Upper lobe of right lung (tissue), 1 donor: Measurements from ENCODE around the gene ALAD. TPM values are rescaled to one million over a fixed set of nuclear protein-coding genes. Genes with fewer than 3 reads are reported as not detected.

Experiments used
- ATAC-seq: fragments of 200-7000 bp; cut with Tn5 transposase; one replicate; pipeline ENCODE4 v1.9.1; 2020; ENCODE audit warnings: mild to moderate bottlenecking, moderate library complexity
- DNase-seq: peaks from one replicate; pipeline ENCODE4 v3.0.0-alpha.2; 2020
- H3K27ac ChIP-seq: fragments of 200-600 bp; one replicate; pipeline ENCODE4 v1.8.0; 2022
- H3K27me3 ChIP-seq: fragments of 200-600 bp; one replicate; pipeline ENCODE4 v1.8.0; 2022; ENCODE audit warnings: mild to moderate bottlenecking
- H3K36me3 ChIP-seq: fragments of 200-600 bp; one replicate; pipeline ENCODE4 v1.8.0; 2022
- H3K4me1 ChIP-seq: fragments of 200-600 bp; one replicate; pipeline ENCODE4 v1.8.0; 2022
- H3K4me3 ChIP-seq: fragments of 200-600 bp; one replicate; pipeline ENCODE4 v1.8.0; 2022; ENCODE audit warnings: mild to moderate bottlenecking
- H3K9me3 ChIP-seq: fragments of 200-600 bp; one replicate; pipeline ENCODE4 v1.8.0; 2022
- intact Hi-C: fragments of 100-400 bp; cut with DNase I; formaldehyde crosslinking; loops from one replicate; pipeline ENCODE4 v1.11.0; 2022
- total RNA-seq: library from RNA; stranded (reverse); fragmentation: NEBNext Ultra II Directional; extraction: Animal tissue kit (Norgen Biotek cat#: 25700); gene quantifications from one replicate; pipeline ENCODE4 v1.2.1, GENCODE V29; 2021
- TF ChIP-seq, protein P1 (sequence below): fragments of 200-600 bp; IDR thresholded peaks from one replicate; pipeline ENCODE4 v1.8.0; 2022; ENCODE audit warnings: antibody characterized with exemption
- donor health status: DM: no; HTN: yes; CAD: no; lungs with severe emphysema.

ALAD gene
- total RNA-seq, 1 donor from 2014 or later: 37.7 TPM

DNA sequence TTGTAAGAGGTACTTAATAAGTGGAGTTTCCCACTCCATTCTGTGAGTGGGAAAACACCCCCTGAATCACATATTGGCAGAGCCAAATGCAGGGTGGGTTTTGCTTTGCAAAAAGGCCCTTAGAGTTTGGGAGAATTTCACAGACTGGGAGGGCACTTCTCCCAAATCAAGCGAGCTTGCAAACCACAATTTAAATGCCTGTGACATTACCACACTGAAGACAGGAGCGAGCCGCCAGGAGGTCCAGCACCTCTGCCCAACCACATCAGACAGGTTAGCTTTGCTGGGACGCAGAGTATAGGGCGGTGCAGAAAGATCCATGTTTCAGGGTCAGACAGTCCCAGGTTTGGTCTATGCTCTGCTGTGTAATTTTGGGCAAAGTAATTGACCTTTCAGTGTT, 2.3 kb downstream of the ALAD start:
- DNase-seq (no peak), ATAC-seq (no peak)
- TF ChIP-seq, protein P1, sequence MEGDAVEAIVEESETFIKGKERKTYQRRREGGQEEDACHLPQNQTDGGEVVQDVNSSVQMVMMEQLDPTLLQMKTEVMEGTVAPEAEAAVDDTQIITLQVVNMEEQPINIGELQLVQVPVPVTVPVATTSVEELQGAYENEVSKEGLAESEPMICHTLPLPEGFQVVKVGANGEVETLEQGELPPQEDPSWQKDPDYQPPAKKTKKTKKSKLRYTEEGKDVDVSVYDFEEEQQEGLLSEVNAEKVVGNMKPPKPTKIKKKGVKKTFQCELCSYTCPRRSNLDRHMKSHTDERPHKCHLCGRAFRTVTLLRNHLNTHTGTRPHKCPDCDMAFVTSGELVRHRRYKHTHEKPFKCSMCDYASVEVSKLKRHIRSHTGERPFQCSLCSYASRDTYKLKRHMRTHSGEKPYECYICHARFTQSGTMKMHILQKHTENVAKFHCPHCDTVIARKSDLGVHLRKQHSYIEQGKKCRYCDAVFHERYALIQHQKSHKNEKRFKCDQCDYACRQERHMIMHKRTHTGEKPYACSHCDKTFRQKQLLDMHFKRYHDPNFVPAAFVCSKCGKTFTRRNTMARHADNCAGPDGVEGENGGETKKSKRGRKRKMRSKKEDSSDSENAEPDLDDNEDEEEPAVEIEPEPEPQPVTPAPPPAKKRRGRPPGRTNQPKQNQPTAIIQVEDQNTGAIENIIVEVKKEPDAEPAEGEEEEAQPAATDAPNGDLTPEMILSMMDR: no peak
- Histone ChIP-seq H3K36me3 (peaks cover under 1% of the 10 kb centered on the region), H3K9me3 (no peaks in the 10 kb centered on the region), H3K4me3 (no peak overlapping the region), H3K27me3 (no peaks in the 10 kb centered on the region), H3K4me1 (peaks cover 12% of the 10 kb centered on the region), H3K27ac (peak overlapping the region; percentile 17)
- intact Hi-C loops: no loop called here

DNA sequence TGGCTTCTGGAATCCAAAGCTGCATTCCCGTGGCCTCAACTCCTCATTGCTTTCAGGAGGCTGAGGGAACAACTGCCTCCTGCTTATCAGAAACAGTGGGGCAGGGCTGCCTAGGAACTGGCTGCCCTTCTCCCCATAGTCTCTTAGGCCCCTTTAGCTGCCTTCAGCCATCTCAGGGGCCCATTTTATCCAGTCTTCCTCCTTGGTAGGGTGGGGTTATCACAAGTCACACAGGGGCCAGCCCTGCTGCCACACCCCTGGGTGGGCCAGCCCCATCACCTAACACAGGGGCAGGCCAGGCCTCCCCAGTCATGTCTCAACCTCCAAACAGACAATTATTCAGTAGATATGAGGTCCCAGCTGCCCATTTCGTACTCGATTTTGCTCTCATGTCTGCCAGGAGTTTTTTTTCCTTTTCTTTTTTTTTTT, 3.9 kb downstream of the ALAD start:
- ATAC-seq: no peak
- TF ChIP-seq, protein P1: no peak
- H3K9me3 ChIP-seq: no peaks in the 10 kb centered on the region
- peaks cover 14% of the 10 kb centered on the region for H3K36me3 ChIP-seq
- no peak for DNase-seq
- intact Hi-C loops: no loop called here
- H3K27me3 ChIP-seq: no peaks in the 10 kb centered on the region
- no peak overlapping the region for H3K4me3 ChIP-seq
- no peak overlapping the region for H3K27ac ChIP-seq
- peaks cover 12% of the 10 kb centered on the region for H3K4me1 ChIP-seq

DNA sequence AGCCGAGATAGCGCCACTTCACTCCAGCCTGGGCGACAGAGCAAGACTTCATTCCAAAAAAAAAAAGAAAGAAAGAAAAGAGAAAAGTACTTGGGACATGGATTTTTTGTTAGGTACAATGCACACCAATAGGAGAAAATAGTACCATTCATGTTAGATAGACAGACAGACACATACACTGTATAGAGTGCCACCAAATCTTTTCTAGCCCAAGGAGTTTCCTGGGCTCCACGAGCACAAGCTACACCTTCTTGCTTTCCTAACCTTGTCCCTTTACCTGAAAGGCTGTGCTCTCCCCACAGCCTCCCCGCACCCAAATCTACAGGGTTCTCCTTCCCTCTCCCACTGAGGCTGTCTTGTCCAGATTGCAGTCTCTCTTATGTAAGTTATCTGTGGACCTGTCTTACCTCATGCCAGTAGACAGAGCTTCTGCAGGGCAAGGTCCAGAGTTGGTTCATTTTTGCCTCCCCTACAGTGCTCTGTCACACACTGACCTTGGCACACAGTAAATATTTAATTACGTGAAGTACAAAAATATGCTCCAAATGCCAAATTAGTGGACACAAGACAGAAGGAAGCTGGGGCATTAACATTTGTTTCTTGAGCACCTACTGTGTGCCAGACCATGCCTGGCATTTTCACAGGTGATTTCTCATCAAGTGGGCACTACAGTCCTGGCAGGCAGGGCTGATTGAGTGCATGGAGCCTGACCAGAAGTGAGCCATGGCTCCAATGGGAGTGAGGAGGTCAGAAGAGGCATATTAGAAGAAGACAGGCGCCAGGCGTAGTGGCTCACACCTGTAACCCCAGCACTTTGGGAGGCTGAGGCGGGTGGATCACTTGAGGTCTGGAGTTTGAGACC, 5.9 kb downstream of the ALAD start:
- Histone ChIP-seq H3K27ac (no peak overlapping the region), H3K36me3 (peaks cover 34% of the 10 kb centered on the region), H3K27me3 (no peaks in the 10 kb centered on the region), H3K9me3 (no peaks in the 10 kb centered on the region), H3K4me1 (peaks cover 5% of the 10 kb centered on the region), H3K4me3 (no peak overlapping the region)
- TF ChIP-seq, protein P1: no peak
- ATAC-seq (no peak), DNase-seq (no peak)
- intact Hi-C loops: no loop called here

DNA sequence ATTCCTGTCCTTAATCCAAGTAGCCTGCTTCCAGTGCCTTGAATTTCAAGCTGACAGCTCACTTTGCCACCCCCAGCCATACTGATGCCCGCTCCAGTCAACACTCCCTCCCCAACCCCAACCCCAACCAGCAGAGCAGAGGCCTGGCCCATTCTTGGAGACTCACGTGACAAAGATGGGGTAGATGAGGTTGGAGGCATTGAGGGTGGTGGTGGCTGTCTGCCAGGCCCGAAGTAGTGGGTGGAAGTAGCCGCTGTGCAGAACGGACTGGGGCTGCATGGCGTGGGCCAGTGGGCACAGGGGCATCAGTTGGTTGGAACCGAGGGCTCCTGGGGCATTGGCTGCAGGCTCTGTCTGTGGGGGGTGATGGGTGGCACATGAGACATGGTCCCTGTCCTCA, 7.8 kb downstream of the ALAD start:
- TF ChIP-seq, protein P1: no peak
- intact Hi-C loops: no loop called here
- Histone ChIP-seq H3K9me3 (no peaks in the 10 kb centered on the region), H3K4me3 (no peak overlapping the region), H3K36me3 (peaks cover 53% of the 10 kb centered on the region), H3K27me3 (no peaks in the 10 kb centered on the region), H3K27ac (no peak overlapping the region), H3K4me1 (no peaks in the 10 kb centered on the region)
- ATAC-seq: no peak
- DNase-seq: peak; percentile 43

DNA sequence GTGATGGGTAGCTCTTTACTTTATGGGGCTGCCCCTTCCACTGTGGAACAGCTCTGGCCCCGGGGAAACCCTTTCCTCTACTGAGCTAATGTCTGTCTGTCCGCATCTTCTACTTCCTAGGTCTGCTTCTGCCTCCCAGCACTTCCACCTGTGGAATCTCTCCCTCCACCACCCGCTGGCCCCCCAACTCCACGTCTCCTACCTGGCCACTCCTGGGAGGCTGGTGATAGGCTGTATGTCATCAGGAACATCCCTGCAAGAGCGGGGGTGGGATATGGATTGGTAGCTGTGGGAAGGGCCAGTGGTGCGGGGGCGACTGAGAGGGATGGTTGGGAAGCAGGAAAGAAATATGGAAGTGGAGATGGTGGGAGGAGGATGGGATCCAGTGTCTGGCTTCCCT, 9.2 kb downstream of the ALAD start:
- Histone ChIP-seq H3K27ac (no peak overlapping the region), H3K36me3 (peaks cover 67% of the 10 kb centered on the region), H3K27me3 (no peaks in the 10 kb centered on the region), H3K9me3 (no peaks in the 10 kb centered on the region), H3K4me3 (no peak overlapping the region), H3K4me1 (no peaks in the 10 kb centered on the region)
- DNase-seq (peak; percentile 55), ATAC-seq (no peak)
- intact Hi-C loops: no loop called here
- TF ChIP-seq, protein P1: no peak
